Activated CD4-positive, alpha-beta T cell treated with anti-CD3 and anti-CD28 coated beads, Interleukin-2, amount 50 U/mL, for 4 hours (primary cell): ENCODE results near the gene PIR.

ENCODE experiments used
- DNase-seq, 2 experiments: peaks; one replicate each; pipeline ENCODE4 v3.0.0-alpha.2; 2020

Gene PIR

DNA sequence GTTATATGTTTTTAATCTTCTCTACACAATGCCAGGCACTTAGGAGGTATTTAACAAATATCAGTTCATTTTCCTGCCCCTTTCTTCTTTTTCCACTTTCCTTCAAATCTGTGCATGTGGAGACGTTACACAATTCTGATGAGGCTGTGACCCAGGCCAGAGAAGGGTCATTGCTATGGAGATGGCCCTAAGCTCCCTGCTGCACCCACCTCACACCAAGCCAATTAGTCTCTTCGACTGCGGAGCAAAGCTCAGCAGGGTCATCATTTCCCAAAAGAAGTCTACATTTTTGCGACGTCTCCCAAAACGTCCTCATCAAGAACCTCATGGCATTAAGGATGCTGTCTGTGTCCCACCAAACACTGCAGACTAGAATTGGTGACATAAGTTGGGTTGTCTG is 80.0 kb downstream of the PIR start:
- no peak for DNase-seq

GRCh38 chrX:15410947-15411346 is 82.2 kb downstream of the PIR start:
- DNase-seq = no peak

GRCh38 chrX:15410430-15410829 is 82.7 kb downstream of the PIR start:
- no peak for DNase-seq

- DNase-seq = no peak
These were observed 87.3 kb downstream of the PIR start for GRCh38 chrX:15405846-15406245.

GRCh38 chrX:15404401-15405096 is 88.6 kb downstream of the PIR start:
- no peak for DNase-seq

- DNase-seq = no peak
These were observed 91.8 kb downstream of the PIR start for GRCh38 chrX:15401378-15401777.

GRCh38 chrX:15399962-15400391 is 93.2 kb downstream of the PIR start:
- no peak for DNase-seq

- DNase-seq = no peak
These were observed 94.3 kb downstream of the PIR start for GRCh38 chrX:15398874-15399273.

GRCh38 chrX:15395789-15396188 is 97.3 kb downstream of the PIR start:
- DNase-seq = no peak

DNA sequence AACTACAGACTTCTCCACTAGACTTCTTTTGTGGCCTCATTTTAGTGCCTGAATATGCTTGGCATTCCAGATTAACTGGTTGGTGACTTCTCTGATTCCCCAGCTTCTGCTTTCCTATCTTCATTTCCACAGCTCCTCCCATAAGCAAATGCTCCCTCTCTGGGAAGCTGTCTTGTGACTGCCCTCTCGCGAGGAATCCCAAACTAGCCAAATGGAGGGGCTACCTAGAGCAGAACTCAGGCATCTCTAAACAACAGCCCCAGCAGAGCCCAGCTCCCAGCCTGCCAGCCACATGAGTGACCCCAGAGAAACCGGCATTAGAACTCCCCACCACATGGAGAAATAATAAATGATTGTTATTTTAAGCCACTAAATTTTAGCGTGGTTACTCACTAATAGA is 101.3 kb downstream of the PIR start:
- DNase-seq = no peak

DNA sequence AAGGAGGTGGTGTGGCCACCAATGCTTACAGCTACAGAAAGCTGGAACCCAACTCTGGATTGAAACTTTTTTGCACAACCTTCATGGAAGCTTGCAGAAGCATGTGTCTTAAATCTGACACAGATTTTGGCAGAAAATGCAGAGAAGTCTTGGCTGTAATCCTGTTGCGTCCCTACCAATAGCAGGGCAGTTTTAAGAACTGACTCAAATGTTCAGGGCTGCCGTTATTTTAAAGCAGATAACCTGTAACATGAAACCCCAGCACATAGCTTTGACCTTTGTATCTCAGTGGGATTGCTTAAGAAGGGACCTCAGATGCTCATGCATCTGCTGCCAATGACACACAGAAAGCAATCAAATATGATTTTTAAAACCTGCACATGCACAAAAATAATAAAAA is 108.8 kb downstream of the PIR start, which contains the start of gene VEGFD:
Gene VEGFD, minus strand, starts transcription at position 110 of the 400 bp plus-strand sequence. CDS start 467 bp downstream, outside the sequence.
- no peak for DNase-seq

- DNase-seq = no peak
These were observed 110.3 kb downstream of the PIR start for GRCh38 chrX:15382813-15383212.

GRCh38 chrX:15376956-15377355 is 116.2 kb downstream of the PIR start:
- no peak for DNase-seq

GRCh38 chrX:15373976-15374375 is 119.2 kb downstream of the PIR start:
- no peak for DNase-seq

- no peak for DNase-seq
These were observed 126.4 kb downstream of the PIR start for GRCh38 chrX:15366506-15367352.

DNA sequence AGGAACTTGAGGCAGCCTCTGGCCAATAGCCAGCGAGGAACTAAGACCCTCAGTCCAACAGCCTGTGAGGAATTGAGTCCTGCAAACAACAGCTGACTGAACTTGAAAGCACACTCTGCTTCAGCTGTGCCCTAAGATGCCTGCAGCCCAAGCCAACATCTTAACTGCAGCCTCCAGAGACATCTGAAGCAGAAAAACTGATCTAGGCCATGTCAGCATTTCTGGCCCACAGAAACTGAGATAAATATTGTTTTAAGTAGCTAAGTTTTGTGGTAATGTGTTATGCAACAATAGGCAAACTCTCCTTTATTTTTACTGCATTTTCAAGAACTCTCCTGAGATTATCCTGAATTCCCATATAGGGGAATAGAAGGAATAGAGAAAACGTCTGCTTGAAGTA is 133.4 kb downstream of the PIR start:
- DNase-seq = no peak

DNA sequence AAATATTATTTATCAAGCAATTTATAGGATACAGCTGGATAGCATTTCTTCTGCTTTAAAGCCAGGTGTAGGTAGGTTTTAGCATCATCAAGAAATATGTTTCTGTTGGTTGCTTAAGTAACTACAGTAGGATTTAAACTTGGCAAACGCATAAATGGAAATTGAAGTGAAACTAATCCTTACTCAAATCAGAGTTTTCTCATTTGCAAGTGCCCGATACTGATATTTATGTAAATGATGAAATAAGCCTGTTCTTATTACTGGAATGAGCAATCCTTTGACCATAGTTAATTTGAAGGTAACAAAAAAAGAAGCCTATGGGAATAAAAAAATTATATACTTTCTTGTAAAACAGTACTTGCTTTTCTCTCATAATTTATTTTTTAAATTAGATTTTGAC is 134.6 kb downstream of the PIR start:
- no peak for DNase-seq

DNA sequence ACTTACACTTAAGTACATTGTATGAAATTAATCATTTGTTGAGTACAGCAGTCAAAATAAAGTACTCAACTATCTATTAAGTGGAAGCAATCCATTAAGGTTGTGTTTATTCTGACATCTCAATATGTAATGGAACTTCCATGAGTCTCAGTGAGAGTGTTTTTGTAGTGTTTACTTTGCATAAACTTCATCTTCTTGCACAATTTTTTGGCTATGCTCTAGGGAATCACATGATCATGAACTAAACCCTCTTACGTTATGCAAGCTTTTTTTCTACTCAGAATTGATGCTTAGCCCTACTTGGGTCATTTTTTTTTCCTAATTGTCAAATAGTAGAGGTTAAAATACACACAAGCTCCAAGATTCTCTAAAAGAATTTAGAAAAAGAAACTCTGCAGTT is 136.7 kb downstream of the PIR start:
- DNase-seq = no peak

GRCh38 chrX:15350329-15350996 is 142.7 kb downstream of the PIR start:
- DNase-seq = no peak

DNA sequence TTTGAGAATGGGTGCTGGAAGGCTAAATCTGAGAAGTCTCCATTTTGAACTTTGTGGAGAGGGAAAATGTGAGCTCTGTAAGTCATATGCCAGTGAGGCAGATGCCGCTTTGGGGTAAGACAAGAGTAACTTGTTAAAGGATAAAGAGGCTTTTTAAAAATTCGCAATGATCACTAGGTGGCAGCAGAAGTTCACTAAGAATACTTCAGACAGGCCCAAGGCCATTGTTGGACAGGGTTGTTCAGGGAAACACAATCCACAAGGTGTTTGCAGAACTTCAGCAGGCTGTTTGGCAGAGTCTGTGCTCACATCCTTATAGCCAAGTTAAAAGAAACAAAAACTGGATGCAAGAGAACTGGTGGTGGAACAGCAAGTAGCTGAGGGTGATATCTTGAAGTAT is 144.1 kb downstream of the PIR start:
- no peak for DNase-seq

DNA sequence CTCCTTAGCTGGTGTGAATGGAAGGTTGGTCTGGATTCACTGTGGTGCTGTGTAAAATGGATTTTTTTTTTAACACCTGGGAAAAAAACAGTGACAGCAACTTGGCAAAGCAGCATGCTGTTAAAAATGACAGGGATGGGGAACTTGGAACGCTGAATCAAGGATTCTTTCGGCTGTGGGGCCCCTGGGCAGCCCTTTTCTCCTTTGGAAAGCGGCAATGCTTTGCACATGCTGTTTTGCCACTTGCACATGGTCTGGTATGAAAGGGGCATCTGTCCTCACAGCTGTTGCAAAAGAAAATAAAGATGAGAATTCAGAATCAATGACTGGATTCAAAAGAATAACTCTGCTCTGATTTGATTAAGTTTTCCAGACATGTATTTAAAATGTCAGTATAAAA is 147.2 kb downstream of the PIR start:
- no peak for DNase-seq

DNA sequence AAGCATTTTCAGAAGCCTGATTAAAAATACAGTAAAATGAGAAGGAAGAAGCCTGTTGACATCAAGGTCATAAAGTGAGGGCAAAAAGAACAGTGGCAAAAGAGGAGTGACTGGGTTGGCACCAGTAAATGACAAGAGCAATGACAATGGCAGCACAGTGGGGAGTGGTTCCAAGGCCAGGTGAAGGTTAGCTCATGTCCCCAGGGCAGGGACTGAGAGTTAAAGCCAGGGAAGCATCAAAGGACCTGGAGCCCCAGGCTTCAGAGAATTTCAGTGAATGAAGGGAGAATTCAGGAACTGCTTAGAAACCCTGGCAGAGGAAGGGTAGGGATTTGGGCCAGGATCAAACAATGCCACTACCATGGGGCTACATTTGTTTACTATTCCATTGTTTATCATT is 149.0 kb downstream of the PIR start:
- no peak for DNase-seq

GRCh38 chrX:15343075-15343476 is 150.1 kb downstream of the PIR start:
- DNase-seq = no peak

GRCh38 chrX:15340867-15341266 is 152.3 kb downstream of the PIR start:
- DNase-seq = no peak
